Middle frontal gyrus (tissue), 1 donor: ENCODE measurements around the gene RAB25.
A peak's percentile ranks its signal among the peaks of the same experiment; 100 is the strongest.
"Not testable (repeated sequence)": the region's sequence is repeated elsewhere in the genome, so short reads cannot be mapped to it uniquely, and the experiment has no call there.

Experiments
- DNase-seq: peaks from one replicate; pipeline ENCODE4 v3.0.0-alpha.2; 2015; ENCODE audit warnings: low spot score; ENCODE audit errors: extremely low spot score

RAB25 gene

DNA sequence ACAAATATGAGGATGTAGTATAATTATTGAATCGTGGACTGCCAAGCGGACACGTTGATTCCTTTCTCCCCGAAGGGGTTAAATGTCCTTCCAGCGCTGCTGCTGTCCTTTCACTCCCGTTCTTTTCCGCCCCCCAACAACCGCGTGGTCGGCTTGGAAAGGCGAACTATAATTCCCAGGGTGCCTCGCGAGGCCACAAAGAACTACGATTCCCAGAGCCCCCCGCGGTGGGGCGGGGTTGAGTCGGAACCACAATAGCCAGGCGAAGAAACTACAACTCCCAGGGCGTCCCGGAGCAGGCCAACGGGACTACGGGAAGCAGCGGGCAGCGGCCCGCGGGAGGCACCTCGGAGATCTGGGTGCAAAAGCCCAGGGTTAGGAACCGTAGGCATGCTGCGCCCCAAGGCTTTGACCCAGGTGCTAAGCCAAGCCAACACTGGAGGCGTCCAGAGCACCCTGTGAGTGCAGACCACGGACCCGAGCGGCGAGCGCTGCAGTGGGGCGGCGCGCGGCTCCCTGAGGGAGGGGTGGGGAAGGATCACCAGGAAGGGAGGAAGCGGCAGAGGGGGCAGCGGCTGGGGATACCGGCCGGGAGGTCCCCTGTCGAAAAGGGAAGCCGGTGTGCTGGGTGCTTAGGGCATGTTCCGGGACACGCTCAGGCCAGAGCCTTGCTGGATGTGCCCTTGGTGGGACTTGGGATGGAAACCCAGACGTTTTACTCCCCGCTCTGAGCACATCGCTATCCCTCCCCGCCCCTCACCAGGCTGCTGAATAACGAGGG is 6.3 kb upstream of the RAB25 start, which contains the start of gene LAMTOR2:
Gene LAMTOR2, plus strand, starts transcription at position 283 of the 781 bp plus-strand sequence. Its CDS starts 108 bp downstream, at position 391.
- peak; percentile 98 for DNase-seq

DNA sequence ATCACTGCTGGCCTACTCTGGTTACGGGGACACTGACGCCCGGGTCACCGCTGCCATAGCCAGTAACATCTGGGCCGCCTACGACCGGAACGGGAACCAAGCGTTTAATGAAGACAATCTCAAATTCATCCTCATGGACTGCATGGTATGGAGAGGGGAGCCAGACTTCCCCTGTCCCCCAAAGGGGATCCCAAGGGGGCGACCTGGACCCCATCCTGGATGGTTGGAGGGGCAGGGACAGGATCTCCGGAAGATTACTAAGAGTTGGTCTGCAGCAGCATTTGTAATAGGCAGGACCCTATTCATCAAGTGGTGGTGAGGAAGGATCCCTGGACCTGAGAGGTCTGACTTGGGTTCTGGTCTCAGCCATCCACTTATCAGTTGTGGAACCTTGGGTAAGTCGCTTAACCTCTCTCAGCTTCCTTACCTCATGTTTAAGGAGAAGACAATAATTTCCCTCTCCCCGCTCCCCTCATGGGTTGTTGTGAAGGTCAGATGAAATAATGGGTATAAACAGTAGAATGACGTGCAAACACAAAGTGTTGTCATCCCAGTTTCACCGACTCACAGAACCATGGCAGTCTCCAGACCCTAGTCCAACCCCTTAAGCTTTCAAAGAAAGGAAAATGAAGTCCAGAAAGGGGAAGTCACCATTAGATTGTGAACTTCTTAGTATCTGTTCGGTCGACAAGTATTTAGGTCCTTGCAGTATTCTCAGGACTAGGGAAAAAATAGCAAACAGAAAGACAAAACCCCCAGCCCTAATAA is 5.5 kb upstream of the RAB25 start:
- no peak for DNase-seq

DNA sequence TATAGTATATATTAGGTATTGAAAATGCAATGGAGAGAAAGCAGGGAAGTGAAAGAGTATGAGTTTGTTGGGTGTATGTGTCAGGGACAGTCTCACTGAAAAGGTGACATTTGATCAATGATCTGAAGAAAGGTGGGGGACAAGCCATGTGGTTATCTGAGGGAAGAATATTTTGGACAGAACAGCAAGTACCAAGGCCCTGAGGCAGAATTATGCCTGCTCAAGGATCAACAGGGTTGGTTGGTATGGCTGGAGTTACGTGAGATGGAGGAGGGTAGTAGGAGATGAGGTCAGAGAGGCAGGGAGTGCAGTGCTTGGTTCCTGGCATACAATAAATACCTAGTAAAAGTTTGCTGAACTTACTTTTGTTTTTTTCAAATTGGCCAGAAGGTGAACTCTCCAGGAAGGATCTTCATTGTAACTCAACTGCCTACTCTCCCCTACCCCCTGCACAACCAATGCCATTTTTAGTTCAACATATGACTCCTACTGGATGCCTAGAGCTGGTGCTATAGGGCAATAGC is 4.6 kb upstream of the RAB25 start:
- DNase-seq, result no peak

DNA sequence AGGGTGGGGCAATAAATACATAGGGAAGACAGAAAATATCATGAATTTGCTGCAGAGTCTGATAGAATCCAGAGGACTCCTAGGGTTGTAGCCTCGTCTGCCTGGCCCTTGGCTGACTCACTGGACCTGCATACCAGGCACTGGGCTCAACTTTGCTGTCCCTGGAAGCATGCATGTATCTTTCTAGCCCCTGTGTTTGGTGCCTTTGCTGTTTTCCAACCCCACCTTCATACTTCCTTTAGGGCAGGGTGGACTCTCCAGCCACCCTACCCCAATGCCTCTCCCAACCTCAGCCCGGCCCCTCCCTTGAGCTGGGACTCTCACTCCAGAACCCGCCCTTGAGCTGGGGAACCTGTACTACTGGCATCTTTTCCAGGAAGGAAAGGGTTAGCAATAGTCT is 1.2 kb downstream of the RAB25 start:
- DNase-seq, result no peak

DNA sequence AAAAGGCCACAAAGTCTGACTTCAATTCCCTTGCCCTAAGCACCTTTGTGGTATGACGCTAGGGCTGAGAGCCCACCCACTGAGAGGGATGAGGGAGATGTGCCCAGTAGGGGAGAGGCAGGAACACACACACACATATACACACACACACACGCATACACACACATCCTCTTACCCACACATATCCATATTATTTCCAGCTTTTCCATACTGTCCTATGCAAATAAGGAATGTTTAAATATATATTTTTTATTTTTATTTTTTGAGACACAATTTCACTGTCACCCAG is 3.0 kb downstream of the RAB25 start:
- DNase-seq, result no peak

DNA sequence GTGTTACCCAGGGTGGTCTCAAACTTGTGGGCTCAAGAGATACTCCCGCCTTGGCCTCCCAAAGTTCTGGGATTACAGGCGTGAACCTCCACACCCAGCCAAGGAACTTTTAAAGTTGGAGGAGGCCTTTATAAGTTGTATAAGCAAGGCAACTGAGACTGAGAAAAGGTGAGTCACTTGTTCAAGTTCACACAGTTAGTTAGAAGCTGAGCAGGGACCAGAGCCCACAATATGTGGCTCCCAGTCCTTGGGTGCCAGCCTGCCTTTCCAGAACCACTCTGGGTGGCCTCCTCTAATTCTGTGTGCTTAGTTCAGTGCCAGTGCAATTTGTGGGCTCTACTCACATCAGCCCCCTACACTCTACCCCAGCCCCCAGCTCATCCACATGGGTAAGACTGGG is 3.7 kb downstream of the RAB25 start:
- no peak for DNase-seq

DNA sequence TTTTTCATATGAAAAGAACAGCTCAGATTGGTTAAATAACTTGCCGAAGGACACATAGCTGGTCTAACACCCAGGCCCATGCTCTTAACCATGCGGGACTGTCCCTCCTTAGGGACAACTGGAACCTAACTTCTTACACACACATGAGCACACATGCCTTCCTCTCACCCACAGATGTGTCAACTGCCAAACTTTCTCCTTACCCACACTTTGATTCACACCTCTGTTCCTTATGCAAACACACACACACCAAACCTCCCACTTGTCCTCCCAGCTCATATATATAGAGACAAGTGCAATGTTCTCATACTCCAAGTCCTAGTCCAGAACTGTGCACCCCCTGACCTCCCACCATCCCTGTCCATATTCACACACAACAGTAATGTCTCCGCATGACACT is 4.3 kb downstream of the RAB25 start:
- DNase-seq, result peak; percentile 27

GRCh38 chr1:156065871-156066270 is 4.9 kb downstream of the RAB25 start:
- no peak for DNase-seq

DNA sequence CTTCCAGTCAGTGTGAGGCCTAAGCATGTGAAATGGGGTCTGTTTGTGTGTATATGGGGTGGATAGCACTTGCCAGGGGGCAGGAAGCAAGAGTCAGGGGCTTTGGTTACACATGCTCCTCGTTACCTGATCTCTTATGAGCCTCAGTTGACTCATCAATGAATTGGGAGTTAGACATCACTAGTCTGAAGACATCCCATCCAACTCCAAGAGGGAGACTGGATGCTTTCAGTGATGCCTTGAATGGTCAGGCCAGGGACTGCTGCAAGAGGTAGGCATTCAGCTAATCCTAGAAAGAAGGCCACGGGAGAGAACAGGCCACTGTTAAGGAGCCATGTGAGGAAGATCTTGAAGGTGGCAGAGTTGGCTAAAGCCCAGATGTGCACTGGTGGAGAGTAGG is 6.3 kb downstream of the RAB25 start:
- DNase-seq, result no peak

DNA sequence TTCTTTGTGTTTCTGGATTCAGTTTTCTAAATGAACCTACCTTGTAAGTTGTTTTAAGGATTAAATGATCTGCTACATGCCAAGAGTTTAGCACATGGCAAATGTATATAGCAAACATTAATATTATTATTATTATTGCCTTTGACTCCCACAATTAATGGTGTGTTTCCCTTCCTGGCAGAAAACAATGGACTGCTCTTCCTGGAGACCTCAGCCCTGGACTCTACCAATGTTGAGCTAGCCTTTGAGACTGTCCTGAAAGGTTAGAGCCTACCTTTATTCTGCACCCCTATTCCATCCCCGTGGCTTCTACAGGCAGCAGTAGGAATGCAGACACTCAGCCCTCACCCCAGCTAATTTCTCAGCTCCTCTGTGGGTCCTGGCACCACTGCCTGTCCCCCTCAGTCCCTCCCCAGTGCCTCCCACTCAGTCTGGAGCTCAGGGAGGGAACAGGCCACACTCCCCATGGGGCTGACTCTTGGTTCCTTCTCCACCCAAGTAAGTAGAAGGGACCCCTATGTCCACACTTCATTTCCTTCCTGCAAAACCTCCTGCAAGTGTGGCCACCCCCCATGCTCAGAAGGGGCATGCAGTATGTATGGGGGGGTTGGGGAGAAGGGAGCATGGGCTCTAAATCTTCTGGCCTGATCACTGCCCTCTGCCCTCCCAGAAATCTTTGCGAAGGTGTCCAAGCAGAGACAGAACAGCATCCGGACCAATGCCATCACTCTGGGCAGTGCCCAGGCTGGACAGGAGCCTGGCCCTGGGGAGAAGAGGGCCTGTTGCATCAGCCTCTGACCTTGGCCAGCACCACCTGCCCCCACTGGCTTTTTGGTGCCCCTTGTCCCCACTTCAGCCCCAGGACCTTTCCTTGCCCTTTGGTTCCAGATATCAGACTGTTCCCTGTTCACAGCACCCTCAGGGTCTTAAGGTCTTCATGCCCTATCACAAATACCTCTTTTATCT is 8.8 kb downstream of the RAB25 start:
- DNase-seq, result no peak

GRCh38 chr1:156070548-156070947 is 9.6 kb downstream of the RAB25 start:
- DNase-seq, result no peak

DNA sequence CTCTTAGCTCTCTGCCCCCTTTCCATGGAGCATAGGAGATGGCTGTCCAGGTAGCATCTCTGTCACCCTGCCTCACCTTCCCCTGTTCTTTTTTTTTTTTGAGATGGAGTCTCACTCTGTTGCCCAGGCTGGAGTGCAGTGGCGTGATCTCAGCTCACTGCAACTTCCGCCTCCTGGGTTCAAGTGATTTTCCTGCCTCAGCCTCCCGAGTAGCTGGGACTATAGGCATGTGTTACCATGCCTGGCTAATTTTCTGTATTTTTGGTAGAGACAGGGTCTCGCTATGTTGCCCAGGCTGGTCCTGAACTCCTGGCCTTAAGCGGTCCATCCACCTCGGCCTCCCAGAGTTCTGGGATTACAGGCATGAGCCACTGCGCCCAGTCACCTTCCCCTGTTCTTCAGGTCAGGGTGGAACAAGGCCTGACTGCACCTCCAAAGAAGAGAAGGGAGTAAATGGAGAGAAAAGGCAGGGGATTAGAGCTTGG is 10.4 kb downstream of the RAB25 start:
- not testable (repeated sequence) for DNase-seq

DNA sequence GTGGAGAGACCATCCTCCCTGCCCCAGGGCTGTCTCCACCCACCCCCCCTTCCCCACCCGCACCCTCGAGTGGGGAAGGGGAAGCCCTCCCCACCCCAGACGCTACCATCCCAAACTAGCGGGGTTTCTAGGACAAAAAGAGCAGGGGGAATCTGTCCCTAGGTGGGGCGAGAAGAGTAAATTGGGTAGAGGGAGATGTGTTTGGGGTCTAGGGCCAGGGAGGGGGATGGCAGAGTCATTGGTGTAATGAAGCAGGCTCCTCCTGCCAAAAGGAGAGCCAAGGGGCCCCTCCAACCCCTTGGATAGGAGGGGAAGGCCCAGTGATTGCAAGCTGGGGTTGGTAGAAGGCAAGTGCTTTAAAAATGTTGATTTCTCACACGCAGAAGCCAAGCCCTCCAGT is 11.3 kb downstream of the RAB25 start:
- no peak for DNase-seq

DNA sequence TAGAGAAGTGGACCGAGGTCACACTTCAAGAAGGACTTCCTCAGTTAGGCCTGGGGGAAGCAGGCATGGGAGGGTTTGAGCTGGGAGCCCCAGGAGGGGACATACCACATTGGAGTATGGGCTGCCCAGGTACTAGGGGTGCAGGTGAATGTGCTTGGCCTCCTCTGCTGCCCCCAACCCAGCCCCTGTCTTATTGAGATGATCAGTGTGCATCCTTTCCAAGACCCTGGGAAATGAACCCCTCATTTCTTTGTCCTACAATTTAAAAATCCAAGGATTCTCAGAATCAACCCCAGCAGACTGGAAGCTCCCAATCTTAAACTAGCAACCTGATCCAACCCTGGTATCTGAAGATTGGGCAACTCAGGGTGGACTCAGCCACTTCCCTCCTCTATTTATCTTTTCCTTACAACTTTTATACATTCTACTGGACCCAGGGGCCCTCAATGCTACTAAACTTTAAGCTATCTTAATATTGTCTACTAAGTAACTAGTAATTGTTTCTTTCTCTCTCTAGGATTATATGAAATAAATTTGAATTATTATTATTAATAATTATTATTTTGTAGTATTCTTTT is 12.2 kb downstream of the RAB25 start:
- no peak for DNase-seq

- no peak for DNase-seq
Measured at GRCh38 chr1:156073740-156074139, 12.8 kb downstream of the RAB25 start.

GRCh38 chr1:156074661-156075060 is 13.7 kb downstream of the RAB25 start:
- no peak for DNase-seq

GRCh38 chr1:156075162-156075561 is 14.2 kb downstream of the RAB25 start:
- no peak for DNase-seq

DNA sequence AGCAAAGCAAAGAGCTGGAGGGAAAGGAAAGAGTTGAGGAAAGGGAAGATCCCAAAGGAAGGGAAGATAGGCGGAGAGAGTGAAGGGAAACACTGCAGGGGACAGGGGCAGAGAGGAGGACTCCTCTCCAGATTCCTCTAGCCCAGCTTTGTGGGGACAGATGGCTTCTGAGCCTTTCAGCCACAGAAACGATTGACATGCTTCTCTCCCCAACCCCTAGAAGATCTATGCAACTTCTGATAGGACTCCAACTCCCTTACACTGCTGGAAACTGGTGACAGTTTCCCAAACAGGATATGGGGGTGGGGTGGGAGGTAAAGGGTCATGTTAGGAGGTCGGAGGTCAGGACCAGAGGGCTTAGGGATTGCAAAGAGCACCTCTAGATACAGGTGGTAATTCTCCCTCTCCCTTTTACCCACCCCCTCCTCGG is 14.8 kb downstream of the RAB25 start:
- no peak for DNase-seq

DNA sequence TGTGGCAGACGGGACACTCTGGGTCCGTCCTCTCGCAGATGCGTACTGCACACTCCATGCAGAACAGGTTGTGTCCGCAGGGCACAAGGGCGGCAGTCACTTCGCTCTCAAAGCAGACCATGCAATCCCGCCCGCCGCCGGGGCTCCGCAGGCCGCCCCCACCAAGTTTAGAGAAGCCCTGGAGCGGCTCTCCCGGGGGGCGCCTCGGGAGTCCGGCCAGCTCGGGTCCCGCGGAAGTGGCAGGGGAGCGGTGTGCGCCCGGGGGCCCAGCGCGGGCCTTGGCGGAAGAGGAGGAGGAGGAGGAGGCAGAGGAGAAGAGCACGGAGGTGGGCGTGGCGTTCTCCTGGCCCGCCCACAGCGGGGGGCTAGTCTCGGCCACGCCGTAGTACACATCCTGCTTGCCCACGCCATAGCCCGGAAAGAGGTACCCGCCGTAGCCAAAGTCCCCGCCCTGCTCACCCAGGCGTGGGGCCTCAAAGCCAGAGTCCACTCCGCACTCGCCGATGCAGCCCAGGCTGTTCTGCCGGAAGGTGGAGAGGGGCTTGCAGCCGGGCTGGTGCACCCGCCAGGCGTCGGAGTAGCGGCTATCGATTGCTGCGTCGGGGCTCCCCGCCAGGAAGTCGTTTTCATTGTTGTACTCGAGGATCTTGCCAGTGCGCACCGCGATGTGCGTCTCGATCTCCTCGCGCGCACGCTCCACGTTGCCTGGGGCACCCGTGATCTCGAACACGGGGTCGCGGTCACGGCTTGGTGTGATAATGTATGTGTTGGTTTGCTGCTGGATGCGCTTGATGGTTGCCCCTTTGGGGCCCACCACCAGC is 15.9 kb downstream of the RAB25 start:
- DNase-seq, result no peak

DNA sequence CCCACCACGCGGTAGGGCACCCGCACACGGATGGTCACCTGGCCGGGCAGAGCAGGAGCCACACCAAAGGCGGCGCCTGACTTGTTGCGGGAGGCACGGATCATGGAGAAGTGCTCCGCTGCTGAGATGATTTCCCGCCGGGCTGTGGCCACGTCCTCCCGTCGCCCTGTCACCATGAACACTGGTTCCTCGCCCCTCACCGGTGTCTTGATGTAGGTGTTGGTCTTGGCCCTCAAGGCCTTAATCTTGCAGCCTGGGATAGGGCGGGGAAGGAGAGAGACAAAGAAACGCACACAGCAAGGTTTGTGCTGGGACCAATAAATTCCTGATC is 16.4 kb downstream of the RAB25 start:
- no peak for DNase-seq
